HepG2 (cell line): Measurements from ENCODE around the gene TMBIM4. TPM values are rescaled to one million over a fixed set of nuclear protein-coding genes. Genes with fewer than 3 reads are reported as not detected.
A peak's percentile ranks its signal among the peaks of the same experiment; 100 is the strongest.

Experiments used
- ATF1 ChIP-seq: IDR thresholded peaks from 2 replicates; pipeline ENCODE4 v1.6.1; 2016; ENCODE audit warnings: mild to moderate bottlenecking, control low read depth
- CBX5 ChIP-seq: sonication (generic); formaldehyde crosslinking; IDR thresholded peaks from 2 replicates; pipeline ENCODE4 v1.4.0; 2020; ENCODE audit warnings: missing genetic modification reagents, borderline replicate concordance
- IKZF1 ChIP-seq: fragments of 450-650 bp; IDR thresholded peaks from 2 replicates; pipeline ENCODE4 v1.7.1; 2016
- JUND ChIP-seq: sonication (generic); formaldehyde crosslinking; IDR thresholded peaks from 2 replicates; pipeline ENCODE4 v1.8.0; 2022; ENCODE audit warnings: mild to moderate bottlenecking, missing genetic modification reagents
- MIER3 ChIP-seq: IDR thresholded peaks from 2 replicates; pipeline ENCODE4 v1.6.1; 2016; ENCODE audit warnings: missing compliant biosample characterization, borderline replicate concordance
- NFIB ChIP-seq: sonication (generic); formaldehyde crosslinking; IDR thresholded peaks from 2 replicates; pipeline ENCODE4 v1.9.0; 2021; ENCODE audit warnings: missing genetic modification reagents, mild to moderate bottlenecking, borderline replicate concordance
- NRL ChIP-seq: sonication (generic); formaldehyde crosslinking; IDR thresholded peaks from 2 replicates; pipeline ENCODE4 v1.5.0; 2020; ENCODE audit warnings: missing genetic modification reagents, mild to moderate bottlenecking, moderate library complexity, borderline replicate concordance
- SNAI1 ChIP-seq: sonication (generic); formaldehyde crosslinking; IDR thresholded peaks from 2 replicates; pipeline ENCODE4 v1.5.0; 2020; ENCODE audit warnings: mild to moderate bottlenecking, missing genetic modification reagents, borderline replicate concordance
- STAT5B ChIP-seq: sonication (generic); formaldehyde crosslinking; IDR thresholded peaks from 2 replicates; pipeline ENCODE4 v1.4.0; 2020; ENCODE audit warnings: missing genetic modification reagents
- ZFP90 ChIP-seq: sonication (generic); formaldehyde crosslinking; IDR thresholded peaks from 2 replicates; pipeline ENCODE4 v1.8.0; 2022; ENCODE audit warnings: missing genetic modification reagents, mild to moderate bottlenecking, inconsistent platforms, borderline replicate concordance
- ZNF235 ChIP-seq: sonication (generic); formaldehyde crosslinking; IDR thresholded peaks from 2 replicates; pipeline ENCODE4 v1.8.1; 2023; ENCODE audit warnings: mild to moderate bottlenecking, missing genetic modification reagents, borderline replicate concordance
- ZNF251 ChIP-seq: sonication (generic); formaldehyde crosslinking; IDR thresholded peaks from 2 replicates; pipeline ENCODE4 v1.9.0; 2021; ENCODE audit warnings: mild to moderate bottlenecking, missing genetic modification reagents
- ZNF335 ChIP-seq: sonication (generic); formaldehyde crosslinking; IDR thresholded peaks from 2 replicates; pipeline ENCODE4 v1.4.0; 2020; ENCODE audit warnings: missing genetic modification reagents
- ZNF337 ChIP-seq: sonication (generic); formaldehyde crosslinking; IDR thresholded peaks from 2 replicates; pipeline ENCODE4 v1.5.1; 2020; ENCODE audit warnings: missing genetic modification reagents, low read depth, mild to moderate bottlenecking, borderline replicate concordance
- ZNF672 ChIP-seq: sonication (generic); formaldehyde crosslinking; IDR thresholded peaks from 2 replicates; pipeline ENCODE4 v1.8.1; 2022; ENCODE audit warnings: missing genetic modification reagents
- ZNF703 ChIP-seq: sonication (generic); formaldehyde crosslinking; IDR thresholded peaks from 2 replicates; pipeline ENCODE4 v1.5.1; 2020; ENCODE audit warnings: missing genetic modification reagents, mild to moderate bottlenecking, moderate library complexity, borderline replicate concordance
- ZNF713 ChIP-seq: sonication (generic); formaldehyde crosslinking; IDR thresholded peaks from 2 replicates; pipeline ENCODE4 v1.4.0; 2020; ENCODE audit warnings: mild to moderate bottlenecking, missing genetic modification reagents
- ZNF792 ChIP-seq: IDR thresholded peaks from 2 replicates; pipeline ENCODE4 v1.6.1; 2016
- polyA plus RNA-seq, 8 experiments: library from polyadenylated mRNA; depleted of rRNA in 3 of 8; stranded (reverse) in 7 of 8; unstranded in 1 of 8; fragments of >200 nt; fragmentation: Illumina TruSeq in 4 of 8; extraction: Trizol in 4 of 8; gene quantifications; 2 replicates each; pipeline versions ENCODE4 v1.2.1 to v1.2.3, GENCODE V29; 2011 to 2016; ENCODE audit warnings: low read depth in 4 of 8, missing spikeins in 1 of 8, mixed read lengths in 1 of 8; ENCODE audit not compliant: insufficient read depth in 1 of 8
- total RNA-seq, 5 experiments: library from RNA; depleted of rRNA; stranded (reverse); fragments of >200 nt; fragmentation: Illumina TruSeq; extraction: Trizol; gene quantifications; 2 replicates each; pipeline ENCODE4 v1.2.3, GENCODE V29; 2016; ENCODE audit warnings: low read depth in 1 of 5
- TF ChIP-seq, protein P1 (sequence below): IDR thresholded peaks from 2 replicates; pipeline ENCODE4 v1.6.1; 2016
- TF ChIP-seq, protein P2 (sequence below): sonication (generic); formaldehyde crosslinking; IDR thresholded peaks from 2 replicates; pipeline ENCODE4 v1.4.0; 2020; ENCODE audit warnings: missing genetic modification reagents
- TF ChIP-seq, protein P3 (sequence below), 2 experiments: sonication (generic) in 1 of 2; formaldehyde crosslinking in 1 of 2; IDR thresholded peaks; 2 replicates each; pipeline versions ENCODE4 v1.6.1 to v1.9.0; 2014 to 2022; ENCODE audit warnings: antibody characterized with exemption in 1 of 2, borderline replicate concordance in 1 of 2, inconsistent platforms in 1 of 2, low read depth in 1 of 2, missing genetic modification reagents in 1 of 2

TMBIM4 gene
- total and polyA plus RNA-seq, 2 of the 13 experiments (the other 11 are each of a cell fraction or from before 2014, with no cell fraction given) = 60.5 to 67.7 TPM

DNA sequence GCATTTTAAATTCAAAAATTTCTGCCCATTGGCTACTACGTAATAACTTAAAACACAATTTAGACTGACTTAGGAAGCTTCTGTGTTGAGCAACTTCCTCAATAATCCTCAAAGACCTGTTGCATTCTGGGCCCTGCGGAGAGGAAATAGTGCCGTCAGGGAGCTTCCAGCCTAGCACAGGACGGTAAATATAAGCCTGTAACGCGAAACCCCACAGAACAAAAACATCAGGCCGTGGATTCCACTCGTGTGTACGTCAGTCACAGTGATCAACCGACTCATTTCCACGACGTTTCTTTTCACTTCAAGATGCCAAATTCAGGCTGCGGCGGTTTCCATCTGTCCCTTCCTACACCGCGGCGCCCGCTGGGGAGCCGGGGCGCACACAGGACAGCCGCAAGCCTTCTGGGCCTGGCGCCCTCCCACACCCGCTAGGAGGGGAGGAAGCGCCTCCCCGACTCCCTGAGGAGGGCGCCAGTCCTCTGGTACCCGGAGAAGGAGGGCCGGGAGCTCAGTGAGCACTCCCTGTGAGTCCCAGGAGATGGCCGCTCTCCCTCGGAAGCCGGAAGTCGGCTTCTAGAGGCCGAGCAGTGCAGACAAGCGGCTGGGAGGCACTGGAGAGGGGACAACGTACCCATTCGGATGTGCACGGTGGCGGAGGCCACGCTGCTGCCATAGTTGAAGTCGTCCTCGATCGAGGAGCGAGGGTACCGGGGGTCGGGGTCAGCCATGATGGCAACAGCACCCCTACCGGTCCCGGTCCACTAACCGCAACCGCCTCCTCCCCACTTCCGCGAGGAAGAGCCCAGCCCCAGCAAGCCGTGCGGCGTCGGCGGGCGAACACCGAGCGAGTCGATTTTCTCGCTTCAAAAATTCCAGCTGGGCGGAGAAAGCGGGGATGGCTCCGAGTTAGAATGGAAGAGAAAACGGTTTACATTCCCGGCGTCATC is at the start of gene TMBIM4 (continued):
- TF ChIP-seq, protein P1, sequence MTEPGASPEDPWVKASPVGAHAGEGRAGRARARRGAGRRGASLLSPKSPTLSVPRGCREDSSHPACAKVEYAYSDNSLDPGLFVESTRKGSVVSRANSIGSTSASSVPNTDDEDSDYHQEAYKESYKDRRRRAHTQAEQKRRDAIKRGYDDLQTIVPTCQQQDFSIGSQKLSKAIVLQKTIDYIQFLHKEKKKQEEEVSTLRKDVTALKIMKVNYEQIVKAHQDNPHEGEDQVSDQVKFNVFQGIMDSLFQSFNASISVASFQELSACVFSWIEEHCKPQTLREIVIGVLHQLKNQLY = no peak
- TF ChIP-seq STAT5B (0 out of 2 replicates have a peak, but pooled peaks have one; percentile 5), ZNF672 (CRISPR knock-in tag) (no peak), NFIB (CRISPR knock-in tag) (no peak), JUND (CRISPR knock-in tag) (no peak), ZNF235 (0 out of 2 replicates have a peak, but pooled peaks have one; percentile 66), ZNF703 (CRISPR knock-in tag) (peak; percentile 76; the same call in 1 of the 2 replicates), CBX5 (CRISPR knock-in tag) (peak; percentile 78; the same call in 1 of the 2 replicates), ZNF713 (CRISPR knock-in tag) (0 out of 2 replicates have a peak, but pooled peaks have one; percentile 49), ZNF337 (CRISPR knock-in tag) (0 out of 2 replicates have a peak, but pooled peaks have one; percentile 66), ZFP90 (CRISPR knock-in tag) (peak; percentile 93; the same call in 1 of the 2 replicates), NRL (peak; percentile 87; the same call in 1 of the 2 replicates), ZNF335 (CRISPR knock-in tag) (peak; percentile 63; the same call in 1 of the 2 replicates), ZNF251 (CRISPR knock-in tag) (no peak), ATF1 (CRISPR knock-in tag) (peak; percentile 20), ZNF792 (CRISPR knock-in tag) (peak; percentile 75; the same call in 1 of the 2 replicates), SNAI1 (no peak), IKZF1 (no peak), MIER3 (CRISPR knock-in tag) (0 out of 2 replicates have a peak, but pooled peaks have one; percentile 14)
- TF ChIP-seq, protein P2, sequence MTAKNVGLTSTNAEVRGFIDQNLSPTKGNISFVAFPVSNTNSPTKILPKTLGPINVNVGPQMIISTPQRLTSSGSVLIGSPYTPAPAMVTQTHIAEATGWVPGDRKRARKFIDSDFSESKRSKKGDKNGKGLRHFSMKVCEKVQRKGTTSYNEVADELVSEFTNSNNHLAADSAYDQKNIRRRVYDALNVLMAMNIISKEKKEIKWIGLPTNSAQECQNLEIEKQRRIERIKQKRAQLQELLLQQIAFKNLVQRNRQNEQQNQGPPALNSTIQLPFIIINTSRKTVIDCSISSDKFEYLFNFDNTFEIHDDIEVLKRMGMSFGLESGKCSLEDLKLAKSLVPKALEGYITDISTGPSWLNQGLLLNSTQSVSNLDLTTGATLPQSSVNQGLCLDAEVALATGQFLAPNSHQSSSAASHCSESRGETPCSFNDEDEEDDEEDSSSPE (CRISPR knock-in tag) = peak; percentile 12
- TF ChIP-seq, protein P3, sequence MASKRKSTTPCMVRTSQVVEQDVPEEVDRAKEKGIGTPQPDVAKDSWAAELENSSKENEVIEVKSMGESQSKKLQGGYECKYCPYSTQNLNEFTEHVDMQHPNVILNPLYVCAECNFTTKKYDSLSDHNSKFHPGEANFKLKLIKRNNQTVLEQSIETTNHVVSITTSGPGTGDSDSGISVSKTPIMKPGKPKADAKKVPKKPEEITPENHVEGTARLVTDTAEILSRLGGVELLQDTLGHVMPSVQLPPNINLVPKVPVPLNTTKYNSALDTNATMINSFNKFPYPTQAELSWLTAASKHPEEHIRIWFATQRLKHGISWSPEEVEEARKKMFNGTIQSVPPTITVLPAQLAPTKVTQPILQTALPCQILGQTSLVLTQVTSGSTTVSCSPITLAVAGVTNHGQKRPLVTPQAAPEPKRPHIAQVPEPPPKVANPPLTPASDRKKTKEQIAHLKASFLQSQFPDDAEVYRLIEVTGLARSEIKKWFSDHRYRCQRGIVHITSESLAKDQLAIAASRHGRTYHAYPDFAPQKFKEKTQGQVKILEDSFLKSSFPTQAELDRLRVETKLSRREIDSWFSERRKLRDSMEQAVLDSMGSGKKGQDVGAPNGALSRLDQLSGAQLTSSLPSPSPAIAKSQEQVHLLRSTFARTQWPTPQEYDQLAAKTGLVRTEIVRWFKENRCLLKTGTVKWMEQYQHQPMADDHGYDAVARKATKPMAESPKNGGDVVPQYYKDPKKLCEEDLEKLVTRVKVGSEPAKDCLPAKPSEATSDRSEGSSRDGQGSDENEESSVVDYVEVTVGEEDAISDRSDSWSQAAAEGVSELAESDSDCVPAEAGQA (IDR thresholded peaks at IDR 0.05; ENCODE audit: low read depth) = no peak; the same call in 1 of the 2 replicates
- TF ChIP-seq, protein P3 (CRISPR knock-in tag; IDR thresholded peaks at IDR 0.05; ENCODE audit: borderline replicate concordance) = peak; percentile 75; the same call in 1 of the 2 replicates
